ENCODE measurements around the gene PLXNB2.

DNA sequence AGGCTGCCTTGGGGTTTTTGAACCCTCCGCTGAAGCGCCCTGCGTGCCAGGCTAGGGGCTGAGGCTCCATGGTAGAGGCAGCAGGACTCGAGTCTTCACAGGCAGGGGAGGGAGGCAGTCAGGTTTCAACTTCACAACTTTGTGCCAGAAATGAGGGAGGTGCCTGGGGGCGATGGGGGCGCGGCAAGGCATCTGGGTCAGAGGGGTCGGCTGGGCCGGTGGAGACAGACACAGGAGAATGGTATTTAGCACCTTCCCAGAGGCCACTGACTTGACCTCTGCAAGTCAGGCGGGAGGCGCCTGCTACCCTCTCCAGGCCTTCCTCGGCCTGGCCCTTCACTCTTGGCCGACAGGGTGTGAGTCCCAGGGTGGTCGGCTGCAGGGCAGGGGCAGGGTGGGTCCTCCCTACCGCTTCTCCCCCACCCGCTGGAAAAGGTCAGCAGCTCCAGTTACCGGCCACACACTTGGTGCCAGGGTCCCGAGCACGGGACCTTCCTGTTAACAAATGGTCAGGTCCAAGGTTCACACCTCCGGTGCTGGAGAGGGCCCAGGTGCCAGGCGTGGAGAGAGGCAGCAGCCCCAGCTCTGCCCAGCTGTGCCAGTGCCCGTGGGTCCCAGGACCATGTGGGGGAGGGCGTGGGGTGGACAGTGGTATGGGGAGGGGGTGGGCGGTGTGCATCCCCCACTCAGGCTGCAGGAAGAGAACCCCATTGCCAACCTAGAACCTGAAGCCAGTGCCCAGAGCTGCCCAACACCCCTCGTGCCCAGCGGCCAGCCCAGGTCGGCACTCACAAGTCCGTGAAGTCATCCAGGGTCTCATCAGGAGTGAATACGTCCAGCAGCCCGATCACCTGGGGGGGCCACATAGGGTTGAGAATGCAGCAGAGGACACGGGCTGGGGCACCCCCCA lies 49.7 kb downstream of the PLXNB2 start:
- TF ChIP-seq ELF4 (IDR thresholded peaks at IDR 0.05) (no peak), BHLHE40 (IDR thresholded peaks at IDR 0.05; ENCODE audit: borderline replicate concordance) (no peak), L3MBTL2 (conservative IDR thresholded peaks at IDR 0.05) (no peak), SP1 (IDR thresholded peaks at IDR 0.05) (no peak), LEF1 (IDR thresholded peaks at IDR 0.05; ENCODE audit: borderline replicate concordance) (no peak), ZNF384 (IDR thresholded peaks at IDR 0.05) (no peak), FOXK2 (IDR thresholded peaks at IDR 0.05) (no peak), ARNT (IDR thresholded peaks at IDR 0.05) (no peak), FOXA1 (IDR thresholded peaks at IDR 0.05) (no peak)
- TF ChIP-seq, protein P1, sequence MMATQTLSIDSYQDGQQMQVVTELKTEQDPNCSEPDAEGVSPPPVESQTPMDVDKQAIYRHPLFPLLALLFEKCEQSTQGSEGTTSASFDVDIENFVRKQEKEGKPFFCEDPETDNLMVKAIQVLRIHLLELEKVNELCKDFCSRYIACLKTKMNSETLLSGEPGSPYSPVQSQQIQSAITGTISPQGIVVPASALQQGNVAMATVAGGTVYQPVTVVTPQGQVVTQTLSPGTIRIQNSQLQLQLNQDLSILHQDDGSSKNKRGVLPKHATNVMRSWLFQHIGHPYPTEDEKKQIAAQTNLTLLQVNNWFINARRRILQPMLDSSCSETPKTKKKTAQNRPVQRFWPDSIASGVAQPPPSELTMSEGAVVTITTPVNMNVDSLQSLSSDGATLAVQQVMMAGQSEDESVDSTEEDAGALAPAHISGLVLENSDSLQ (IDR thresholded peaks at IDR 0.05), result no peak
